OCI-LY7 (cell line): ENCODE measurements around the gene CA10. TPM values are rescaled to one million over a fixed set of nuclear protein-coding genes. Genes with fewer than 3 reads are reported as not detected.

Experiments used
- BruUV-seq: library from RNA; stranded (reverse); fragments of 400-500 nt; replicated peaks from 2 replicates; lab custom pipeline; 2021; lab: Mats Ljungman, UMichigan
- CTCF ChIA-PET: fragments of 300-600 bp; sonication (Branson Sonifier 250); formaldehyde crosslinking; loops from one replicate; lab custom pipeline; 2022; ENCODE audit warnings: antibody characterized with exemption; ENCODE audit not compliant: unreplicated experiment; lab: Charles Lee
- POLR2A ChIA-PET: fragments of 300-600 bp; sonication (Branson Sonifier 250); formaldehyde crosslinking; loops from one replicate; lab custom pipeline; 2022; ENCODE audit warnings: antibody characterized with exemption; lab: Charles Lee
- DNase-seq: peaks from one replicate; pipeline ENCODE4 v3.0.0-alpha.2; 2015; ENCODE audit warnings: low spot score
- H2AFZ ChIP-seq: fragments of 200-600 bp; sonication (generic), shearing (Covaris generic); 2 replicates; pipeline ENCODE4 v1.6.1; 2014; ENCODE audit warnings: mild to moderate bottlenecking, antibody characterized with exemption, low read length, moderate library complexity
- H3K27ac ChIP-seq: fragments of 200-600 bp; sonication (generic); 2 replicates; pipeline ENCODE4 v1.5.1; 2014; ENCODE audit warnings: mixed run types, low read depth, mild to moderate bottlenecking, moderate library complexity, low read length, inconsistent platforms; ENCODE audit not compliant: poor library complexity, severe bottlenecking
- H3K36me3 ChIP-seq: fragments of 200-600 bp; sonication (generic); 2 replicates; pipeline ENCODE4 v1.6.1; 2014; ENCODE audit warnings: mild to moderate bottlenecking, antibody characterized with exemption, low read length, moderate library complexity, mixed read lengths; ENCODE audit not compliant: insufficient read depth
- H3K4me1 ChIP-seq: fragments of 200-600 bp; sonication (generic); 2 replicates; pipeline ENCODE4 v1.5.1; 2014; ENCODE audit warnings: mild to moderate bottlenecking, low read length; ENCODE audit not compliant: insufficient read depth, poor library complexity, severe bottlenecking
- H3K4me2 ChIP-seq: fragments of 200-600 bp; sonication (generic); 2 replicates; pipeline ENCODE4 v1.6.1; 2014; ENCODE audit warnings: mild to moderate bottlenecking, low read length
- H3K4me3 ChIP-seq: fragments of 200-600 bp; sonication (generic); 2 replicates; pipeline ENCODE4 v1.5.1; 2014; ENCODE audit warnings: mild to moderate bottlenecking, low read depth, low read length; ENCODE audit not compliant: poor library complexity, severe bottlenecking
- H3K79me2 ChIP-seq: fragments of 200-600 bp; sonication (generic); 2 replicates; pipeline ENCODE4 v1.6.1; 2016; ENCODE audit warnings: low read depth, mild to moderate bottlenecking, low read length, moderate library complexity, mixed read lengths; ENCODE audit not compliant: insufficient read depth
- H3K9me2 ChIP-seq: fragments of 200-600 bp; sonication (generic); 2 replicates; pipeline ENCODE4 v1.6.1; 2016; ENCODE audit warnings: mild to moderate bottlenecking, low read length, mixed read lengths; ENCODE audit not compliant: insufficient read depth
- H3K9me3 ChIP-seq: fragments of 200-600 bp; sonication (generic); 2 replicates; pipeline ENCODE4 v1.6.1; 2014; ENCODE audit warnings: mild to moderate bottlenecking, mixed run types, low read length, mixed read lengths
- H4K20me1 ChIP-seq: fragments of 200-600 bp; sonication (generic); 2 replicates; pipeline ENCODE4 v1.6.1; 2014; ENCODE audit warnings: mild to moderate bottlenecking, antibody characterized with exemption, low read length, moderate library complexity, mixed read lengths; ENCODE audit not compliant: insufficient read depth
- CTCF ChIP-seq: fragments of 200-600 bp; sonication (generic); conservative IDR thresholded peaks from 2 replicates; pipeline ENCODE4 v1.5.1; 2014; ENCODE audit warnings: mild to moderate bottlenecking, antibody characterized with exemption, low read length, moderate library complexity, mixed read lengths
- EZH2phosphoT487 ChIP-seq: fragments of 200-600 bp; sonication (generic); IDR thresholded peaks from 2 replicates; pipeline ENCODE4 v1.6.1; 2018; ENCODE audit warnings: low read depth, borderline replicate concordance, mild to moderate bottlenecking, mixed run types, antibody characterized with exemption, low read length, moderate library complexity, mixed read lengths
- intact Hi-C: fragments of 100-400 bp; cut with micrococcal nuclease; formaldehyde crosslinking; loops from one replicate; pipeline ENCODE4 v1.10.0; 2022; ENCODE audit not compliant: unreplicated experiment
- total RNA-seq, 2 experiments: library from RNA; depleted of rRNA in 1 of 2; stranded (reverse); fragments of >200 nt in 1 of 2; shearing (Covaris generic) in 1 of 2; gene quantifications; 2 replicates each; pipeline ENCODE4 v1.2.3, GENCODE V29; 2014 to 2022

The CA10 gene
- total RNA-seq, 2 experiments from 2014 or later, result not detected

GRCh38 chr17:51751072-51751471 lies 407.4 kb downstream of the CA10 start:
- ChIA-PET CTCF (no interaction called here), POLR2A (no interaction called here)
- Histone ChIP-seq H3K4me3 (no peak overlapping the region), H3K4me2 (no peak overlapping the region), H4K20me1 (no peaks in the 10 kb centered on the region), H2AFZ (no peak overlapping the region), H3K4me1 (no peaks in the 10 kb centered on the region), H3K79me2 (no peaks in the 10 kb centered on the region), H3K9me3 (no peaks in the 10 kb centered on the region), H3K27ac (no peak overlapping the region), H3K9me2 (no peaks in the 10 kb centered on the region), H3K36me3 (no peaks in the 10 kb centered on the region)
- DNase-seq, result no peak
- BruUV-seq, result no TSS peak
- intact Hi-C loops, result no loop called here
- TF ChIP-seq CTCF, result no peak
- TF ChIP-seq EZH2phosphoT487, result no peak

- CTCF ChIA-PET, result interaction anchor here (0.5 kb wide), 1 partner anchor 22 kb away, joined by 3 read pairs; no protein-coding TSS in a partner anchor
- POLR2A ChIA-PET, result interaction anchor here (0.6 kb wide), 2 partner anchors 436 to 1600 kb away, joined by 3 to 4 read pairs; no protein-coding TSS in a partner anchor
- H3K9me3 ChIP-seq, result no peaks in the 10 kb centered on the region
- BruUV-seq, result no TSS peak
- TF ChIP-seq EZH2phosphoT487 (no peak), CTCF (no peak)
- no peaks in the 10 kb centered on the region for H3K9me2 ChIP-seq
- H2AFZ ChIP-seq, result no peak overlapping the region
- H3K4me3 ChIP-seq, result no peak overlapping the region
- DNase-seq, result no peak
- no peak overlapping the region for H3K4me2 ChIP-seq
- no peaks in the 10 kb centered on the region for H3K79me2 ChIP-seq
- no peak overlapping the region for H3K27ac ChIP-seq
- intact Hi-C loops, result loop anchor here (10.0 kb wide), 1 partner anchor 64 kb away; no protein-coding TSS in a partner anchor
- no peaks in the 10 kb centered on the region for H3K4me1 ChIP-seq
- H4K20me1 ChIP-seq, result no peaks in the 10 kb centered on the region
- no peaks in the 10 kb centered on the region for H3K36me3 ChIP-seq
Observed at GRCh38 chr17:51748749-51749604, 409.5 kb downstream of the CA10 start.

- intact Hi-C loops, result loop anchor here (10.0 kb wide), 1 partner anchor 62 kb away; no protein-coding TSS in a partner anchor
- Histone ChIP-seq H3K9me3 (no peaks in the 10 kb centered on the region), H4K20me1 (no peaks in the 10 kb centered on the region), H3K36me3 (no peaks in the 10 kb centered on the region), H3K79me2 (no peaks in the 10 kb centered on the region), H3K27ac (no peak overlapping the region), H3K9me2 (no peaks in the 10 kb centered on the region), H2AFZ (no peak overlapping the region), H3K4me3 (no peak overlapping the region), H3K4me1 (no peaks in the 10 kb centered on the region), H3K4me2 (no peak overlapping the region)
- CTCF ChIA-PET, result no interaction called here
- POLR2A ChIA-PET, result no interaction called here
- DNase-seq, result no peak
- TF ChIP-seq EZH2phosphoT487 (no peak), CTCF (no peak)
- no TSS peak for BruUV-seq
Observed at GRCh38 chr17:51746421-51746820, 412.1 kb downstream of the CA10 start.
